HCEC 1CT (cell line): ENCODE results near the gene GDAP1L1.
"Not testable (repeated sequence)": the region's sequence is repeated elsewhere in the genome, so short reads cannot be mapped to it uniquely, and the experiment has no call there.

Source experiments
- DNase-seq: peaks from one replicate; pipeline ENCODE4 v3.0.0-alpha.2; 2017

The GDAP1L1 gene

DNA sequence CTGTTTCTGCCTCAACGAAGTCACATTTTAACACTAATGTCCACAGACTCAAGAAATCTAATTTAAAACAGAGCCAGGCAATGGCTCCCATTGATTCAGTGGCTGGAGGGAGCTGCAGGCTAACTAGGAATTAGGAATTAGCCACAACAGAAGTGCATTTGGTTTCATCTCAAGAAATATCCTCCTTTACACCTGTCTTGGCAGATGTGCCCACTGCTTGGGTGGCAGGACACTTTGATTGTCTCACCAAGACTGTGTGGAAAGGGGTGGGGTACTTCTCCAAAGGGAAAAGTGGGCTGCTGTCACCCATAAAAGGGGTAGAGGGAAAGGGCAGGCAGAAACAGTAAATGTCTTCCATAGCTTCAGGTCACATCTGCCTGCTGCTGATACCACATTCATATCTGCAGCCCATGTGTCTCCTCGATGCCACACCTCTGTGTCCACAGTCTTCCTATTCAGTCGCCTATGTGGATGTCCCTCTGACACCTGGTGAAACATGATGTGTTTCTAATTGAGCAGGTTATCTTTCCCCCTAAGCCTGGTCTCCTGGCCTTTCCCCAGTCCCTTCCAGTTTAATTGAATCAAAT lies 25.6 kb upstream of the GDAP1L1 start:
- DNase-seq, result no peak

DNA sequence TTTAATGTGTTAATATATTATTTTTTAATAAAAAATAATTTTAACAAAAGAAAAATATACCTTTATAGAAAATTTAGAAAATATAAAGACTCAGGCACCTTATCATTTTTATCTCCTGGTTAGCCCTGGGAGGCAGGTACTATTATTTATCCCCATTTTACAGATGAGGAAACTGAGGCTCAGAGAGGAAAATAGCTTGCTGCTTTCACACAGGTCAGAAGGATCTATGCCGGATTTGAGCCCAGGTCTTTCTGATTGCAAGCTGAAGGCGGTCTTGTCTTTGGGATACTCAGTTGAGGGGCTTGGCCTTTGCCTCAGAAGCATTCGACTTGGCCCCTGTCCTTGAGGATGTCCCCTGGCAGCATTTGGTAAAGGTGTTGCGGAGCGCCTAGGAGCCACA lies 25.1 kb upstream of the GDAP1L1 start:
- no peak for DNase-seq

DNA sequence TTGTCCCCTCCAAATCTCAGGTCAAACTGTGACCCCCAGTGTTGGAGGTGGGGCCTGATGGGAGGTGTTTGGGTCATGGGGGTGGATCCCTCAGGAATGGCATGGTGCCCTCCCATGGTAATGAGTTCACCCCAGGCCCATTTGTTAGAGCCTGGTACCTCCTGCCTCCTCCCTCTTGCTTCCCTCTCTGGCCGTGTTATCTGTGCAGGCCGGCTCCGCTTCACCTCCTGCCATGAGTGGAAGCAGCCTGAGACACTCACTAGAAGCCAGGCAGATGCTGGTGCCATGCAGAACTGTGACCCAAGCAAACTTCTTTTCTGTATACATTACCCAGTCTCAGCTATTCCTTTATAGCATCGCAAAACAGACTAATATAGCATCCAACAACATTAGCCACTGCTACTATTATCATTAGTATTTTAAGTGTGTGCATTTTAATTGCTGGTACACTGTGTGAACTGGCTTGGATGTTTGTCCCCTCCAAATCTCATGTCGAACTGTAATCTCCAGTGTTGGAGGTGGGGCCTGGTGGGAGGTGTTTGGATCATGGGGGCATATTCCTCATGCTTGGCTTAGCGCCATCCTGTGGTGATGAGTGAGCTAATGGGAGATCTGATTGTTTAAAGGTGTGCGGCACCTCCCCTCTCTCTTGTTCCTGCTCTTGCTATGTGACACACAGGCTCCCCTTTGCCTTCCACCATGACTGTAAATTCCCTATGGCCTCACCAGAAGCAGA lies 24.3 kb upstream of the GDAP1L1 start:
- DNase-seq, result no peak

DNA sequence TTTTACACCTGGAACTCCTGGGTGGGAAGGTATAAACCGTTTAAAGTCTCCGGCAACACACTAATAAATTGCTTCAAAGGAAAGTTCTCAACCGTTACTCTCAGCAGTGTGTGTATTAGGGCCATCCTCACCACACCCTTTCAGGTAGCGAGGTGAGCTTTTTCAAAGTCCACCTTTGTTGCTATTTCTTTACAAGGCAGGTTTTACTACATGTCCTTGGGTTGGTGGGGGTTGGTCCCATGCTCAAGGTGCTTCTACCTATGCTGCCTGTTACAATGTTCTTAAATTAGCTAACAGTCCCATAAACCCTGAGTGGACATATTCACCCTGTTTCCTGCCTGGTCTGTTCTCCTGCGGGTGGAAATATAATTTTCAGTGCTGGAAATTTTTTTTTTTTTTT lies 23.4 kb upstream of the GDAP1L1 start:
- no peak for DNase-seq

- no peak for DNase-seq
Measured at GRCh38 chr20:44224637-44225036, 22.5 kb upstream of the GDAP1L1 start.

- no peak for DNase-seq
Measured at GRCh38 chr20:44228465-44229258, 18.4 kb upstream of the GDAP1L1 start.

GRCh38 chr20:44231193-44231592 lies 15.9 kb upstream of the GDAP1L1 start:
- DNase-seq, result no peak

DNA sequence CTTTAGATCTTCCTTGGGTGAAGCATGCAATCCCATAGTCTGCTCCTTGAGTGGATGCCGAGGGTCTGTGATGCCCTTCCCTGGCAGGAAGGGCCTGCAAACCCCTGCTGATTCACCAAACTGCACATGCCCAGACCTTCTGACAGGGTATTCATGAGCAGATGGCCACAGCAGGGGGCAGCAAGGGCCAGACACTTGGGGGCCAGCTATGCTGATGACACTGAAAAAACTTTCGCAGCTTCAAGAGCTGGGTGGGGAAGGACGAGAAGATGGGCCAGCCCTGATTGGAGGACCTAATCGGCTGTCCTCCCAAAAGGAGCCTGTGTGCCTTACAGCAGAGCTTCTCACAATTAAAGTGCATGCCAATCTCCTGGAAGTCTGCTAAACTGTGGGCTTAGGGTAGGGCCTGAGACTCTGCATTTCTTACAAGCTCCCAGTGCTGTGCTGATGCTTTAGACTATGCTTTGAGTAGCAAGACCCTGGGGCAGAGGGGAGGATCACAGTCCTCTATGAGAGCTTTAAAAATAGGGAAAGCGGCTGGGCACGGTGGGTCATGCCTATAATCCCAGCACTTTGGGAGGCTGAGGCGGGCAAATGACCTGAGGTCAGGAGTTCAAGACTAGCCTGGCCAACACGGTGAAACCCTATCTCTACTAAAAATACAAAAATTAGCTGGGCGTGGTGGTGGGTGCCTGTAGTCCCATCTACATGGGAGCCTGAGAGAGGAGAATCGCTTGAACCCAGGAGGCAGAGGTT lies 15.2 kb upstream of the GDAP1L1 start:
- DNase-seq, result no peak

DNA sequence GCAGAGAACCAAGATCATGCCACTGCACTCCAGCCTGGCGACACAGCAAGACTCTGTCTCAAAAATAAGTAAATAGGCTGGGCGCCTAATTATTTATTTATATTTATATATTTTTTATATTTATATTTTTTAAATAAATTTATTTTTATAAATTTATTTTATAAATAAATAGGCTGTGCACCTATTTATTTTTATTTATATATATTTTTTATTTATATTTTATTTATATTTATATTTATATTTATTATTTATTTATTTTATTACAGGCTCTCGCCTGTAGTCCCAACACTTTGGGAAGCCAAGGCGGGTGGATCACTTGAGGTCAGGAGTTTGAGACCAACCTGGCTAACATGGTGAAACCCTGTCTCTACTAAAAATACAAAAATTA lies 14.6 kb upstream of the GDAP1L1 start:
- not testable (repeated sequence) for DNase-seq

DNA sequence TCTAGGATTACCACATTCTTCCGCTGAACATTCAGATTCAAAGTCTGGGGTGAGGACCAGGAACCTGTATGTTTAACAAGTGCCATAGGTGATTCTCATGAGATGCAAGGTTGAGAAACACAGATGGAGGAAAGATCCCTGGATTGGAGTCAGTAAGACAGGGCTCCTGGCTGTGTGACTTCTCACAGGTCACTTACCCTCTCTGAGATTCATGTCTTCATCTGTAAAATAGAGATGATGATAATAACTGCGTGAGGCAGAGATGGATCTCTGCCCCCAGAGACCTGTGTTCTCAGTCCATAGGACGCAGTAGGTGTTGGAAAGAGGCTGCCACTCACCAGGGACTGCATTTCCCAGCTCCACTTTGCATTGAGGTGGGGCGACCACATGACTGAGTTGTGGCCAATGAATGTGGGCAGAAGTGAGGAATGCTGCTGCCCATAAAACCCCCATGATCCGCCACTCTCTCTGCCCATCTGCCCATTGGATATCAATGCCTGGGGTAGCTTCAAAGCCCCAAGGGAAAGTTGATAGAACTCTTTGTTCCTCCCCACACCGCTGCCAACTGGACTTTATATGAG lies 13.6 kb upstream of the GDAP1L1 start:
- no peak for DNase-seq

GRCh38 chr20:44234566-44235317 lies 12.4 kb upstream of the GDAP1L1 start:
- no peak for DNase-seq

GRCh38 chr20:44235702-44236101 lies 11.4 kb upstream of the GDAP1L1 start:
- no peak for DNase-seq

DNA sequence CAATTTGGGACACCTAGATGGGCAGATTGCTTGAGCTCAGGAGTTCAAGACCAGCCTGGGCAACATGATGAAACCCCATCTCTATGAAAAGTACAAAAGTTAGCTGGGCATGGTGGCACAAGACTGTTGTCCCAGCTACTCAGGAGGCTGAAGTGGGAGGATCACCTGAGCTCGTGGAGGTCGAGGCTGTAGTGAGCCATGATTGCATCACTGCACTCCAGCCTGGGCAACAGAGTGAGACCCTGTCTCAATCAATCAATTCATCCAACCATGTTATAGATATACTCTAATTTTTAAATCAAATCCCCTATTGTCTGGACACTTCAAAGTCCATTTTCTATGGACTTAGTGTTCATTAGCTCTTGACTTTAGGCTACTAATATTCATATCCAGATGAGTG lies 10.3 kb upstream of the GDAP1L1 start:
- not testable (repeated sequence) for DNase-seq

GRCh38 chr20:44241796-44242195 lies 5.3 kb upstream of the GDAP1L1 start:
- DNase-seq, result no peak

- no peak for DNase-seq
Measured at GRCh38 chr20:44245977-44246376, 1.1 kb upstream of the GDAP1L1 start.

DNA sequence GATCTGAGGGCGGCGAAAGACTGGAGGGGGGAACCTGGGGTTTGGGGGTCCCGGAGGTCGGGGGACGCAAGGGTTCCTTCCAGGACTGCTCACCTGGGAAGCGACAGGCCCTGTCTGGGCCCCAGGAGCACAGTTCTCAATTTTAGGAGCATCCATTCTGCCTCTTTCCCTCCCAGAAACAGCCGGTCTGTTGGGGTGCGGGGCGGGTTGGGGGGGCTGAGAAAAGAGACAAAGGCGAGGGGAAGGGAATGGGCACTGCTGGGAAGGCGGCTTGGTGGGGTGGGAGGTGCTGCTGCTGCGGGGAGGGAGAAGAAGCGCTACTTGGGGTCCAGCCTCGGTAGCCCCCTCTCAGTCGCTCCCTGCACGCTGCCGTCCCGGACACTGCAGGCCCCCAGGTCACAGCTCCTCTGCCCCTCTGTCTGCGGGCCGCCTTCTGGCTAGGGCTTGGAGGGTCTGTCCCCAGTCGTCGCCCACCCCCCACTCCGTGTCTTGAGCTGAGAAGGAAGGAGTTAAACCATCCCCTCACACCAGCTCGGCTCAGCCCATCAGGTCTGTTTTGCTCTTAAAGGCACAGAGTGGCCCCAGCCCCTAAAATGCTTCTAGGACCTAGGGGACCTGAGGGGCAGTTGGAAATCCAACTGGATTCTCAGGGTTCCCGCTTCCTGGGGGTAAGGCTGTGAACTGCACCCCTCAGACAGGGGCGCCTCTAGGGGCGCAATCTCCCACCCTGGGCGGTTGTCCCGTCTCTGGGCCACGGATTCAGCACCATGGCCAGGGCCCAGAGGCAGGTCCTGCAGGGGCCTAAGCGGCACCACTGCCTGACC lies 690 bp downstream of the GDAP1L1 start:
- peak; percentile 7 for DNase-seq

DNA sequence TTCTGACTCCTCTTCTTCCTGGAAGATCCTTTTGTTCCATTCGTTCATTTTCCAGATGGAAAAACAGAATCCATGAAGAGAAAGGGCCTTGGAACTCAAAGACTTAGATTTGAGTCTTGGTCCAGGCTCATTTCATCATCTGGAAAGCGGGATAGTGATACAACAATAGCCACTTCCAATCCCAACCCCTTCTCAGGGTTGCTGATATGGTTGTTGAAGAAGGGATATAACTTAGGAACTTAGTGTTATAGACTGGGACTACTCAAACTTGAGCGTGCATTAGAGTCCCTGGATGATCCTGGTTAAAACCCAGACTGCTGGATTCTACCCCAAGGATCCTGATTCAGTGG lies 1.3 kb downstream of the GDAP1L1 start:
- DNase-seq, result no peak

DNA sequence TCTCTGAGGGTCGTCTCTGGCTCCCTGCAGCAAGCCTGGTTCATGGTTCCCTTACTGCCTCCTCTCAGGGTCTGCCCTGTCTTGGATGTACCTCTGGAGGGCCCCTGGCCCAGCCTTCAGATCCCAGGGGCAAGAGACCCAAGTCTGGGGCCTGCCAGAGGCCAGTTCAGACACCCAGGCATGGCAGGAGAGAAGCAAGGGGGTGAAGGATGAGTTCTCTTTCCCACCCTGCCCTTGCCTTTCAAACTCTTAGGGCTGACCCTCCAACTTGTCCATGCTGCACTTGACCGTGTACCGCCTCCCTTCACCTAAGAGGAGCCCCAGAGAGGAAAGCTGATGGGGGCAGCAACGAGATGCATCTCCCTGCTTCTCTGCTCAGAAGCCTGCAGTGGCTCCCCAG lies 4.2 kb downstream of the GDAP1L1 start:
- no peak for DNase-seq

GRCh38 chr20:44253528-44253927 lies 6.4 kb downstream of the GDAP1L1 start:
- DNase-seq, result peak; percentile 9

- DNase-seq, result no peak
Measured at GRCh38 chr20:44254073-44254472, 7.0 kb downstream of the GDAP1L1 start.

- no peak for DNase-seq
Measured at GRCh38 chr20:44255942-44256341, 8.8 kb downstream of the GDAP1L1 start.
